ENCODE measurements around the gene YRDC.
"Not testable (repeated sequence)": the region's sequence is repeated elsewhere in the genome, so short reads cannot be mapped to it uniquely, and the experiment has no call there.

YRDC gene

DNA sequence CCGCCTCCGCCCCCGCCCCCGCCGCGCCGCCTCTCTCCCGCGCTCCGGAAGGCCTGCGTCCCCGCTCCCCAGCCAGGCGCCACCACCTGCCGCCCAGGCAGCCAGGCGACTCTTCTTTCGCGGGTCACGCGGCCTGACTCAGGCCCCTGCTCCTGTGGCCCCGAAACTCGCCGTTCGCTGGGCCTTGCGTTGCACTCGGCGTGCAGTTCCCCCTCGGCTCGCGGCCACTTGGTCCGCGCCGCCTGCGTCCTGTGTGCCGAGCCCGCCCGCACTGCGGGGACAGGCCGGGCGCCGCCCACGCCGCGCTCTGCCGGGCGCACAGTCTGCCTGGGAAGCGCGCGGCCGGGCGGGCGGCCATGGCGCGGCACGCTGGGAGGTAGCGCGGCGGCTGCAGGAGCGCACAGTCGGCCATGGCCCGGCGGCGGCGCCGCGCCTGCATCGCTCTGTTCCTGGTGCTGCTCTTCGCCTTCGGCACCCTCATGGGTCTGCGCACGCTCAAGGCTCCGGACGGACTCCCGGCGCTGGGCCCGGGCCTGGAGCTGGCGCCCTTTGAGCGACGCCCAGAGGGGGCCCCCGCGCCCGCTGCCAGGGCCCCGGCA lies 14.1 kb downstream of the YRDC start, which contains the start of gene MANEAL:
TSS of gene MANEAL (plus strand) at position 75 of the 599 bp plus-strand sequence. CDS start at position 411, 336 bp downstream.
- TF ChIP-seq, protein P1, sequence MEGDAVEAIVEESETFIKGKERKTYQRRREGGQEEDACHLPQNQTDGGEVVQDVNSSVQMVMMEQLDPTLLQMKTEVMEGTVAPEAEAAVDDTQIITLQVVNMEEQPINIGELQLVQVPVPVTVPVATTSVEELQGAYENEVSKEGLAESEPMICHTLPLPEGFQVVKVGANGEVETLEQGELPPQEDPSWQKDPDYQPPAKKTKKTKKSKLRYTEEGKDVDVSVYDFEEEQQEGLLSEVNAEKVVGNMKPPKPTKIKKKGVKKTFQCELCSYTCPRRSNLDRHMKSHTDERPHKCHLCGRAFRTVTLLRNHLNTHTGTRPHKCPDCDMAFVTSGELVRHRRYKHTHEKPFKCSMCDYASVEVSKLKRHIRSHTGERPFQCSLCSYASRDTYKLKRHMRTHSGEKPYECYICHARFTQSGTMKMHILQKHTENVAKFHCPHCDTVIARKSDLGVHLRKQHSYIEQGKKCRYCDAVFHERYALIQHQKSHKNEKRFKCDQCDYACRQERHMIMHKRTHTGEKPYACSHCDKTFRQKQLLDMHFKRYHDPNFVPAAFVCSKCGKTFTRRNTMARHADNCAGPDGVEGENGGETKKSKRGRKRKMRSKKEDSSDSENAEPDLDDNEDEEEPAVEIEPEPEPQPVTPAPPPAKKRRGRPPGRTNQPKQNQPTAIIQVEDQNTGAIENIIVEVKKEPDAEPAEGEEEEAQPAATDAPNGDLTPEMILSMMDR (IDR thresholded peaks at IDR 0.05; ENCODE audit: low read depth, low read length), result no peak
- peak within 1 kb of the TSS; percentile 50 for H3K4me3 ChIP-seq (ENCODE audit: low read depth, low read length)

DNA sequence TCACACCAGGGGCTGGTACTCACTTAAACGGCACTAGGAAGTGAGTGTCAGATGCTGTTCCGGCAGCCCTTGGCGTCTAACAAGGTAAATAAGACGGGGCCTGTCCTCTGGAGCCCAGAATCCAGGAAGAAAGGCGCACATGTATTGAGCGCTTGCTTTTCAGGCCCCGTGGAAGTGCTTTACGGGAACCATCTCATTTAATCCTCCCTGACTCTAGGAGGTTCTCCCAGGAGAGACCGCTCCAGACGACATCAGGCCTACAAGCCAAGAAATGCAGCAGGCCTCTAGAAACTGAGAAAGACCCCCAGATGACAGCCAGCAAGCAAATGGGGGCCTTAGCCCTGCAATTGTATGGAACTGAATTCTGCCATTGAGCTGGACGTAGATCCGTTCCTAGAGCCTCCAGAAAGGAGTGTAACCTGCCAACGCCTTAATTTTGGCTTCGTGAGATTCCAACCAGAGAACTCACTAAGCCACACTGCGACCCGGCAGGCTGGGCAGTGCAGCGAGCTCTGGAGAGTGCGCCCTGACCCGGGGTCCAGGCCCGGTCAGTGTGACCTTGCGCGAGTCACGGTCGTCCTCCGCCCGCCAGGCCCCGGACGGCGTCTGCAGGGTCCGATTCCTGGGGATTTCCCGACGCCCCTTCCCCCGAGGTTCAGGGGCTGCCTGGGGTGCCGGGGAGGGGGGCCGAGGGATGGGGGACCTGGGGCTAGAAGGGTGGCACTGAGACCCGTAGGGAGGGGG lies 14.9 kb downstream of the YRDC start:
- H3K4me3 ChIP-seq (ENCODE audit: low read depth, low read length), result no peak overlapping the region

GRCh38 chr1:37782491-37782890 lies 25.5 kb downstream of the YRDC start:
- TF ChIP-seq, protein P1 (IDR thresholded peaks at IDR 0.05; ENCODE audit: low read depth, low read length), result no peak
- H3K4me3 ChIP-seq (ENCODE audit: low read depth, low read length), result no peak overlapping the region

More for the DNA sequence above, 14.9 kb downstream of the YRDC start:
- TF ChIP-seq, protein P1 (IDR thresholded peaks at IDR 0.05; ENCODE audit: low read depth, low read length), result no peak

DNA sequence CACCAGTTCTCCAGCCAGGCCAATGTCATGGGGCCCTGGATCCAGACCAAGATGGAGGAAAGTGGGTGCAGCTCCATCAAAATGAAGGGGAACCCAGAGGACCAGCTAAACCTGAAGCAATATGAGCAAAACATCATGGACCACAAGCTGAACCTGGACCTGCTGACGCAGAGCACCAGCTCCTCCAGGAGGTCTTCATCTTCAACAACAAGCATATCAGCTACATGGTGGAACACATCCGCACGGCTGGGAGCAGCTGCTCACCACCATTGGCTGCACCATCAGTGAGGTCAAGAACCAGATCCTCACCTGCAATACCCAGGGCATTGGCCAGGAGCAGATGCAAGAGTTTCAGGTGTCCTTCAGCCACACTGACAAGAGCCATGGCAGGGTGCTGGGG lies 29.4 kb downstream of the YRDC start:
- no peak overlapping the region for H3K4me3 ChIP-seq (ENCODE audit: low read depth, low read length)

DNA sequence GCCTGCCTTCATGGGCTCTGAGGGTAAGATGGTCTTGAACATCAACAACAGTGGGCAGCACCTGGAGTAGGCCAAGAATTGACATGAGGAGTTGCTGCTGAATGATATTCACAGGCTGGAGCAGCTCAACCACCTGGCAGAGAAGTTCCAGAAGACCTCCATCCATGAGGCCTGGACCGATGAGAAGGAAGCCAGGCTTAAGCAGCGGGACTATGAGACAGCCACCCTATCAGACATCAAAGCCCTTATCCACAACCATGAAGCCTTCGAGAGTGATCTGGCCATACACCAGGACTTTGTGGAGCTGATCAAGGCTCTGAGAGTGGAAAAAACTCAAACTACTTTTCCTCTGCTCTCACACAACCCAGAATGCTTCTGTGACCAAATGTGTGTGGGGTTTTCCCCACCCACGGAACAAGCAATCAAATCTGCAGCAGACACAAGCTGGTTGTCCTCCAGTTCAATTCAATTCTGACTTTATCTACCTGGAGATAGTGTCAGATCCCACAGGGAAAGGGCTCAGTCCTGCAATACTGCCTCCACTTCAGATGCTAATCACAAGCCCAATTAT lies 31.0 kb downstream of the YRDC start:
- TF ChIP-seq, protein P1 (IDR thresholded peaks at IDR 0.05; ENCODE audit: low read depth, low read length), result no peak
- no peak overlapping the region for H3K4me3 ChIP-seq (ENCODE audit: low read depth, low read length)

More for the DNA sequence above, 29.4 kb downstream of the YRDC start:
- TF ChIP-seq, protein P1 (IDR thresholded peaks at IDR 0.05; ENCODE audit: low read depth, low read length), result no peak

DNA sequence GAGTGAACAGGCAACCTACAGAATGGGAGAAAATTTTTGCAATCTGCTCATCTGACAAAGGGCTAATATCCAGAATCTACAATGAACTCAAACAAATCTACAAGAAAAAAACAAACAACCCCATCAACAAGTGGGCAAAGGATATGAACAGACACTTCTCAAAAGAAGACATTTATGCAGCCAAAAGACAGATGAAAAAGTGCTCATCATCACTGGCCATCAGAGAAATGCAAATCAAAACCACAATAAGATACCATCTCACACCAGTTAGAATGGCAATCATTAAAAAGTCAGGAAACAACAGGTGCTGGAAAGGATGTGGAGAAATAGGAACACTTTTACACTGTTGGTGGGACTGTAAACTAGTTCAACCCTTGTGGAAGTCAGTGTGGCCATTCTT lies 36.6 kb downstream of the YRDC start:
- H3K4me3 ChIP-seq (ENCODE audit: low read depth, low read length), result not testable (repeated sequence)

DNA sequence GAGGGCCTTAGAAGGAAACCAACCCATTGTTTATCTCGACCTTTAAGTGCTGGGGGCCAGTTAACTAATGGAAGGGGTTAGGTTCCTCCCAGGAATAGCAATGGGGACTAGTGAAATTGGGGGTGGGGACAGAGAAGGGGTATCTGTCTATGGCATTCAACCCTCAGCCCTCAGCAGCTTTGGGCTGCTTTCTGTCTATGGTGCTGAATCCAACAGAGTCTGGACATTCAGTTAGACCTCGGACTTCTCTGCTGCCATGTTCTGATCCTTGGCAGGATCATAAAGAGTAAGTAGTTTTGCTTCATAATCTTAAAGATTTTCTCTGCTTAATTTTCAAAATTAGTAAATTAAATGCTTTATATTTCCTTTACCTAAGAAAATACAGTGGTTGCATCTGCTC lies 40.5 kb downstream of the YRDC start:
- no peak overlapping the region for H3K4me3 ChIP-seq (ENCODE audit: low read depth, low read length)
- TF ChIP-seq, protein P1 (IDR thresholded peaks at IDR 0.05; ENCODE audit: low read depth, low read length), result no peak

Data from WI38 (cell line).